H54 (cell line): Measurements from ENCODE around the gene GARNL3.

ENCODE experiments used
- DNase-seq: peaks from one replicate; pipeline ENCODE4 v3.0.0; 2011; ENCODE audit warnings: low spot score, mixed read lengths; ENCODE audit not compliant: insufficient read length
- FAIRE-seq: peaks from 3 replicates; lab custom pipeline; 2011; peaks lifted over from hg19 to GRCh38; lab: Jason Lieb, UNC
- POLR2A ChIP-seq: IDR thresholded peaks from 2 replicates; pipeline ENCODE4 v1.6.1; 2011; ENCODE audit warnings: low read depth, mild to moderate bottlenecking, low read length

GARNL3 gene

GRCh38 chr9:127369428-127369827 is 104.9 kb downstream of the GARNL3 start:
- no peak for TF ChIP-seq POLR2A
- FAIRE-seq (no peak), DNase-seq (no peak)

GRCh38 chr9:127370147-127370579 is 105.6 kb downstream of the GARNL3 start:
- no peak for TF ChIP-seq POLR2A
- DNase-seq (no peak), FAIRE-seq (no peak)

GRCh38 chr9:127370672-127371648 is 106.4 kb downstream of the GARNL3 start:
- no peak for TF ChIP-seq POLR2A
- FAIRE-seq (no peak), DNase-seq (no peak)

- DNase-seq (no peak), FAIRE-seq (no peak)
- TF ChIP-seq POLR2A, result no peak
Observed at GRCh38 chr9:127380479-127380878, 115.9 kb downstream of the GARNL3 start.

GRCh38 chr9:127382541-127382940 is 118.0 kb downstream of the GARNL3 start:
- no peak for FAIRE-seq
- no peak for TF ChIP-seq POLR2A
- DNase-seq, result no peak

GRCh38 chr9:127384016-127384730 is 119.6 kb downstream of the GARNL3 start:
- DNase-seq (no peak), FAIRE-seq (no peak)
- no peak for TF ChIP-seq POLR2A

- DNase-seq (no peak), FAIRE-seq (no peak)
- no peak for TF ChIP-seq POLR2A
Observed at GRCh38 chr9:127384901-127385300, 120.3 kb downstream of the GARNL3 start.

- FAIRE-seq (no peak), DNase-seq (no peak)
- no peak for TF ChIP-seq POLR2A
Observed at GRCh38 chr9:127386249-127386648, 121.7 kb downstream of the GARNL3 start.

- DNase-seq (no peak), FAIRE-seq (no peak)
- TF ChIP-seq POLR2A, result no peak
Observed at GRCh38 chr9:127386981-127387380, 122.4 kb downstream of the GARNL3 start.

- FAIRE-seq, result peak; percentile 97
- TF ChIP-seq POLR2A, result no peak
Observed at GRCh38 chr9:127388037-127388855, 123.7 kb downstream of the GARNL3 start.

GRCh38 chr9:127388856-127389238 is 124.3 kb downstream of the GARNL3 start:
- FAIRE-seq, result no peak
- TF ChIP-seq POLR2A, result no peak

More at GRCh38 chr9:127388037-127388855, 123.7 kb downstream of the GARNL3 start:
- peak; percentile 97 for DNase-seq

GRCh38 chr9:127389381-127390247 is 125.0 kb downstream of the GARNL3 start:
- FAIRE-seq (peak; percentile 6), DNase-seq (no peak)
- no peak for TF ChIP-seq POLR2A

More at GRCh38 chr9:127388856-127389238, 124.3 kb downstream of the GARNL3 start:
- no peak for DNase-seq

GRCh38 chr9:127390248-127390545 is 125.6 kb downstream of the GARNL3 start:
- FAIRE-seq, result no peak
- no peak for DNase-seq
- TF ChIP-seq POLR2A, result no peak
